Gastrocnemius medialis (tissue), 4 donors: ENCODE measurements around the gene ARHGAP30.

ENCODE experiments used
- CTCF ChIP-seq, 5 experiments: fragments of 450-650 bp in 3 of 5; fragments of 200-600 bp in 2 of 5; sonication (generic) in 2 of 5; IDR thresholded peaks in 4 of 5; conservative IDR thresholded peaks in 1 of 5; 1 replicate in 4 of 5; 2 replicates in 1 of 5; pipeline ENCODE4 v1.5.1; 2016 to 2019; ENCODE audit warnings: antibody characterized with exemption in 5 of 5, mild to moderate bottlenecking in 3 of 5, moderate library complexity in 3 of 5
- POLR2A ChIP-seq, 2 donors: fragments of 450-650 bp; IDR thresholded peaks; one replicate each; pipeline ENCODE4 v1.6.1; 2017; ENCODE audit warnings: antibody characterized with exemption in 2 of 2, mild to moderate bottlenecking in 2 of 2, moderate library complexity in 2 of 2

GRCh38 chr1:161054232-161054631 lies 15.5 kb downstream of the ARHGAP30 start:
- no peak for TF ChIP-seq POLR2A (IDR thresholded peaks at IDR 0.05)
- no peak for TF ChIP-seq CTCF (IDR thresholded peaks at IDR 0.05 in 4 of 5, conservative IDR thresholded peaks at IDR 0.05 in 1 of 5)
